H9 (cell line): ENCODE data around the gene EGLN1. TPM values are rescaled to one million over a fixed set of nuclear protein-coding genes. Genes with fewer than 3 reads are reported as not detected.

Experiments
- DNase-seq: peaks from one replicate; pipeline ENCODE4 v3.0.0-alpha.2; 2017
- H2AFZ ChIP-seq: one replicate; pipeline ENCODE4 v1.6.1; 2013; ENCODE audit warnings: mild to moderate bottlenecking, low read length, control low read depth, moderate library complexity
- H2AK5ac ChIP-seq: 2 replicates; pipeline ENCODE4 v1.6.1; 2013; ENCODE audit warnings: low read length, control low read depth, mixed read lengths; ENCODE audit not compliant: insufficient read length
- H2BK120ac ChIP-seq: one replicate; pipeline ENCODE4 v1.6.1; 2013; ENCODE audit warnings: low read depth, mild to moderate bottlenecking, low read length, control low read depth, inconsistent platforms; ENCODE audit not compliant: poor library complexity, severe bottlenecking
- H2BK12ac ChIP-seq: 2 replicates; pipeline ENCODE4 v1.6.1; 2013; ENCODE audit warnings: low read length, control low read depth, mixed read lengths, low read depth; ENCODE audit not compliant: insufficient read length
- H2BK15ac ChIP-seq: 2 replicates; pipeline ENCODE4 v1.6.1; 2013; ENCODE audit warnings: low read depth, low read length, control low read depth
- H2BK20ac ChIP-seq: one replicate; pipeline ENCODE4 v1.6.1; 2013; ENCODE audit warnings: low read depth, mild to moderate bottlenecking, low read length, control low read depth, inconsistent platforms; ENCODE audit not compliant: poor library complexity, severe bottlenecking
- H2BK5ac ChIP-seq: 2 replicates; pipeline ENCODE4 v1.6.1; 2013; ENCODE audit warnings: low read length, control low read depth, mixed read lengths; ENCODE audit not compliant: insufficient read length
- H3K14ac ChIP-seq: 2 replicates; pipeline ENCODE4 v1.6.1; 2013; ENCODE audit warnings: low read length, control low read depth; ENCODE audit not compliant: insufficient read depth
- H3K18ac ChIP-seq: 2 replicates; pipeline ENCODE4 v1.6.1; 2013; ENCODE audit warnings: low read depth, mild to moderate bottlenecking, mixed read lengths, low read length, control low read depth; ENCODE audit not compliant: insufficient read length
- H3K23ac ChIP-seq: 2 replicates; pipeline ENCODE4 v1.6.1; 2013; ENCODE audit warnings: low read length, control low read depth, mixed read lengths, low read depth; ENCODE audit not compliant: insufficient read length
- H3K23me2 ChIP-seq: 2 replicates; pipeline ENCODE4 v1.6.1; 2013; ENCODE audit warnings: low read depth, mild to moderate bottlenecking, mixed read lengths, low read length, control low read depth; ENCODE audit not compliant: insufficient read length, poor library complexity, severe bottlenecking
- H3K27ac ChIP-seq: 2 replicates; pipeline ENCODE4 v1.5.1; 2013; ENCODE audit warnings: low read length, control low read depth, mixed read lengths, low read depth; ENCODE audit not compliant: insufficient read length
- H3K27me3 ChIP-seq: 2 replicates; pipeline ENCODE4 v1.6.1; 2013; ENCODE audit warnings: low read length, control low read depth, inconsistent platforms; ENCODE audit not compliant: insufficient read depth
- H3K4ac ChIP-seq: 2 replicates; pipeline ENCODE4 v1.6.1; 2013; ENCODE audit warnings: low read depth, mild to moderate bottlenecking, control low read depth, inconsistent platforms, low read length, moderate library complexity
- H3K4me1 ChIP-seq: 2 replicates; pipeline ENCODE4 v1.6.1; 2013; ENCODE audit warnings: low read length, control low read depth, inconsistent platforms; ENCODE audit not compliant: insufficient read depth
- H3K4me2 ChIP-seq: 2 replicates; pipeline ENCODE4 v1.6.1; 2013; ENCODE audit warnings: low read length, control low read depth, mixed read lengths; ENCODE audit not compliant: insufficient read length, insufficient read depth
- H3K56ac ChIP-seq: 2 replicates; pipeline ENCODE4 v1.6.1; 2013; ENCODE audit warnings: low read depth, mild to moderate bottlenecking, mixed read lengths, low read length, control low read depth; ENCODE audit not compliant: insufficient read length
- H3K79me1 ChIP-seq: 2 replicates; pipeline ENCODE4 v1.6.1; 2013; ENCODE audit warnings: low read depth, mild to moderate bottlenecking, moderate library complexity, low read length, control low read depth, inconsistent platforms; ENCODE audit not compliant: insufficient read depth, poor library complexity, severe bottlenecking
- H3K79me2 ChIP-seq: 2 replicates; pipeline ENCODE4 v1.6.1; 2013; ENCODE audit warnings: low read length, control low read depth, inconsistent platforms; ENCODE audit not compliant: insufficient read depth
- H3K9ac ChIP-seq: 2 replicates; pipeline ENCODE4 v1.6.1; 2013; ENCODE audit warnings: low read length, control low read depth, mixed read lengths; ENCODE audit not compliant: insufficient read length; ENCODE audit errors: extremely low read depth
- H3K9me3 ChIP-seq: one replicate; pipeline ENCODE4 v1.6.1; 2013; ENCODE audit warnings: low read depth, low read length, inconsistent platforms; ENCODE audit not compliant: control insufficient read depth
- H3T11ph ChIP-seq: one replicate; pipeline ENCODE4 v1.6.1; 2013; ENCODE audit warnings: mild to moderate bottlenecking, low read length, control low read depth, inconsistent platforms
- H4K20me1 ChIP-seq: one replicate; pipeline ENCODE4 v1.6.1; 2013; ENCODE audit not compliant: control insufficient read depth, insufficient read length, insufficient read depth
- H4K5ac ChIP-seq: 2 replicates; pipeline ENCODE4 v1.6.1; 2013; ENCODE audit warnings: low read depth, mild to moderate bottlenecking, mixed read lengths, low read length, control low read depth; ENCODE audit not compliant: insufficient read length
- H4K8ac ChIP-seq: replicated peaks from 2 replicates; pipeline ENCODE4 v1.6.1; 2013; ENCODE audit warnings: low read length, control low read depth, mixed read lengths, low read depth; ENCODE audit not compliant: insufficient read length
- H4K91ac ChIP-seq: 2 replicates; pipeline ENCODE4 v1.6.1; 2013; ENCODE audit warnings: low read depth, mild to moderate bottlenecking, moderate library complexity, mixed read lengths, low read length, control low read depth; ENCODE audit not compliant: insufficient read length
- H3K27ac Mint-ChIP-seq, 3 experiments: 2 replicates in 2 of 3; 3 replicates in 1 of 3; pipeline ENCODE4 v1.8.0; 2020 to 2021; ENCODE audit warnings: mixed read lengths in 3 of 3, mild to moderate bottlenecking in 1 of 3, moderate library complexity in 1 of 3
- H3K27me3 Mint-ChIP-seq: 2 replicates; pipeline ENCODE4 v1.8.0; 2021; ENCODE audit warnings: low read depth, mild to moderate bottlenecking, moderate library complexity, mixed read lengths
- H3K36me3 Mint-ChIP-seq, 3 experiments: 2 replicates in 2 of 3; 3 replicates in 1 of 3; pipeline ENCODE4 v1.8.0; 2020 to 2021; ENCODE audit warnings: low read depth in 3 of 3, mixed read lengths in 3 of 3; ENCODE audit not compliant: insufficient read depth in 1 of 3
- H3K4me1 Mint-ChIP-seq, 2 experiments: 2 replicates each; pipeline ENCODE4 v1.8.0; 2020; ENCODE audit warnings: mixed read lengths in 2 of 2
- H3K4me3 Mint-ChIP-seq, 2 experiments: 2 replicates in 1 of 2; 3 replicates in 1 of 2; pipeline ENCODE4 v1.8.0; 2020 to 2021; ENCODE audit warnings: mild to moderate bottlenecking in 2 of 2, mixed read lengths in 2 of 2, moderate library complexity in 1 of 2
- H3K9me3 Mint-ChIP-seq, 2 experiments: 2 replicates in 1 of 2; 3 replicates in 1 of 2; pipeline ENCODE4 v1.8.0; 2020; ENCODE audit warnings: mild to moderate bottlenecking in 2 of 2, mixed read lengths in 2 of 2, moderate library complexity in 1 of 2
- WGBS: extraction: QIAGEN DNeasy Blood & Tissue Kit; methylation state at CpG from one replicate; pipeline ENCODE4 v1.1.7; 2013; ENCODE audit warnings: missing lambda C conversion rate, low lambda C conversion rate, mixed read lengths; ENCODE audit not compliant: insufficient read length; ENCODE audit errors: extremely low coverage; 5-methylcytosine and 5-hydroxymethylcytosine counted together
- total RNA-seq: library from RNA; stranded (reverse); gene quantifications from 2 replicates; pipeline ENCODE4 v1.2.1, GENCODE V29; 2021
- TF ChIP-seq, protein P1 (sequence below): fragments of 200-600 bp; sonication (generic); conservative IDR thresholded peaks from 3 replicates; pipeline ENCODE4 v1.8.0; 2021; ENCODE audit warnings: antibody characterized with exemption, mild to moderate bottlenecking

Gene EGLN1
- total RNA-seq, 1 experiment from 2014 or later: 8.4 TPM

DNA sequence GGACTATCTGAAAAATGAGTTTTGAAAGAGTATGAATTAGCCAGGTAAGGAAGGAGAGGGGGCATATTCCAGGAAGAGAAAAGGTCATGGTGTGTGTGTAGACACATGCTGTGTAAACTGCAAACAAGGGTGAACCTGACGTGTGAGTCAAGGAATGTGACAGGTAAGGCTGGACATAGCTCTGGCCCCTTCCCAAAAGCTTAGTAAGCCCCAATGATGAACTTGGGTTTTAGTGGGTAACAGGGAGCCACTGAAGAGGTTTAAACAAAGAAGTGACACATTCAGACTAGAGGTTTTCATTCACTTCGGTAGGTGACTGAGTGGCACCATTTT lies 36.7 kb downstream of the EGLN1 start:
- H3K9ac ChIP-seq: no peak overlapping the region
- H2BK5ac ChIP-seq: no peak overlapping the region
- Mint-ChIP-seq H3K9me3 (no peaks in the 10 kb centered on the region), H3K4me1 (no peaks in the 10 kb centered on the region), H3K27ac (no peak overlapping the region), H3K36me3 (no peaks in the 10 kb centered on the region), H3K4me3 (no peak overlapping the region), H3K27me3 (no peaks in the 10 kb centered on the region)
- no peak overlapping the region for H3K27ac ChIP-seq
- DNase-seq: no peak
- no peaks in the 10 kb centered on the region for H4K20me1 ChIP-seq
- H2BK12ac ChIP-seq: no peak overlapping the region
- no peak overlapping the region for H2BK120ac ChIP-seq
- no peak overlapping the region for H3K23ac ChIP-seq
- TF ChIP-seq, protein P1, sequence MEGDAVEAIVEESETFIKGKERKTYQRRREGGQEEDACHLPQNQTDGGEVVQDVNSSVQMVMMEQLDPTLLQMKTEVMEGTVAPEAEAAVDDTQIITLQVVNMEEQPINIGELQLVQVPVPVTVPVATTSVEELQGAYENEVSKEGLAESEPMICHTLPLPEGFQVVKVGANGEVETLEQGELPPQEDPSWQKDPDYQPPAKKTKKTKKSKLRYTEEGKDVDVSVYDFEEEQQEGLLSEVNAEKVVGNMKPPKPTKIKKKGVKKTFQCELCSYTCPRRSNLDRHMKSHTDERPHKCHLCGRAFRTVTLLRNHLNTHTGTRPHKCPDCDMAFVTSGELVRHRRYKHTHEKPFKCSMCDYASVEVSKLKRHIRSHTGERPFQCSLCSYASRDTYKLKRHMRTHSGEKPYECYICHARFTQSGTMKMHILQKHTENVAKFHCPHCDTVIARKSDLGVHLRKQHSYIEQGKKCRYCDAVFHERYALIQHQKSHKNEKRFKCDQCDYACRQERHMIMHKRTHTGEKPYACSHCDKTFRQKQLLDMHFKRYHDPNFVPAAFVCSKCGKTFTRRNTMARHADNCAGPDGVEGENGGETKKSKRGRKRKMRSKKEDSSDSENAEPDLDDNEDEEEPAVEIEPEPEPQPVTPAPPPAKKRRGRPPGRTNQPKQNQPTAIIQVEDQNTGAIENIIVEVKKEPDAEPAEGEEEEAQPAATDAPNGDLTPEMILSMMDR: no peak
- H3K79me2 ChIP-seq: no peaks in the 10 kb centered on the region
- no peak overlapping the region for H3K4me2 ChIP-seq
- no peaks in the 10 kb centered on the region for H3K79me1 ChIP-seq
- no peak overlapping the region for H2AK5ac ChIP-seq
- no peak overlapping the region for H3K4ac ChIP-seq
- H3T11ph ChIP-seq: no peak overlapping the region
- H3K9me3 ChIP-seq: no peaks in the 10 kb centered on the region
- H3K23me2 ChIP-seq: no peaks in the 10 kb centered on the region
- H4K8ac ChIP-seq: no peak overlapping the region
- no peak overlapping the region for H2BK15ac ChIP-seq
- H3K18ac ChIP-seq: no peak overlapping the region
- WGBS: no CpG with 5 or more reads among the region's 2 CpGs
- no peak overlapping the region for H3K56ac ChIP-seq
- no peaks in the 10 kb centered on the region for H3K4me1 ChIP-seq
- H4K5ac ChIP-seq: no peak overlapping the region
- no peak overlapping the region for H3K14ac ChIP-seq
- H2BK20ac ChIP-seq: no peak overlapping the region
- H4K91ac ChIP-seq: no peak overlapping the region
- H2AFZ ChIP-seq: no peak overlapping the region
- H3K27me3 ChIP-seq: no peaks in the 10 kb centered on the region
